Stimulated activated CD8-positive, alpha-beta memory T cell treated with anti-CD3 and anti-CD28 coated beads, Interleukin-7, amount 100 ng/mL, for 48 hours (primary cell): Measurements from ENCODE around the gene METTL4.
"Not testable (repeated sequence)": the region's sequence is repeated elsewhere in the genome, so short reads cannot be mapped to it uniquely, and the experiment has no call there.

Experiments
- DNase-seq, 2 donors: peaks; one replicate each; pipeline ENCODE4 v3.0.0-alpha.2; 2020; ENCODE audit warnings: low read depth in 1 of 2; ENCODE audit errors: extremely low read depth in 1 of 2

The METTL4 gene

DNA sequence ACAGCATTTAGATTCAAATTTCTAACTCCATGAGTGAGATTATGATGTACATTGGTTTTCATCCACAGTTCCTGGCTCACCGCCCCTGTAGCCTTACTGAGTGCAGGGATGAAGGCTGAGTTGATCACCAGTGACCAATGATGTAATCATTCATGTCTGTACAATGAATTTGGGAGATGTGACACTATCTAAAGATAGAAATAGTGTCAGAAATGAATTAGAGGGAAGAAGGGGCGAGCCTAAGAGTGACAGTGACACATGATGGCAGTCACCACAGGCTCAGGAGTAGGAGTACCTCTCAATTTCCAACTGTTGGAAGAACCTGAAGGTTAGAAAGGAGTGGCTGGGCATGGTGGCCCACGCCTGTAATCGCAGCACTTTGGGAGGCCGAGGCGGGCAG is 3.2 kb downstream of the METTL4 start:
- no peak for DNase-seq

DNA sequence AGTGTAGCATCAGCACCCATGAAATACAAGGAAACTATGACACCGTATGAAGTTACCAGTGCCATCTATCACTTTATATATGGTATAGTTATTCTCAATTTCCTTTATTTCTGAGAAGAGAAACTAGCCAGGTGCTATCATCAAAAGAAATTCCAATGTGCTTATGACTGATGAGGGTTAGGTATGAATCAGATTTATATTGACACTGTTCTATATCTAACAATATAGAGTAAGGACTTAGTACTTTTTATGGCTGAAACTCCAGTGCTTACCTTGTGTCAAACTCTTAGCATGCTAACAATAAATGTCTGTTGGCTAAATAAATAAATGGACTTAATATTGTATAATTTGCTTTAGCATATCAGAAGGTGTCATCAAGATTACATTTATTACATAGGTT is 6.9 kb downstream of the METTL4 start:
- no peak for DNase-seq

GRCh38 chr18:2559249-2559648 is 12.1 kb downstream of the METTL4 start:
- no peak for DNase-seq

GRCh38 chr18:2557536-2557935 is 13.8 kb downstream of the METTL4 start:
- DNase-seq = no peak

DNA sequence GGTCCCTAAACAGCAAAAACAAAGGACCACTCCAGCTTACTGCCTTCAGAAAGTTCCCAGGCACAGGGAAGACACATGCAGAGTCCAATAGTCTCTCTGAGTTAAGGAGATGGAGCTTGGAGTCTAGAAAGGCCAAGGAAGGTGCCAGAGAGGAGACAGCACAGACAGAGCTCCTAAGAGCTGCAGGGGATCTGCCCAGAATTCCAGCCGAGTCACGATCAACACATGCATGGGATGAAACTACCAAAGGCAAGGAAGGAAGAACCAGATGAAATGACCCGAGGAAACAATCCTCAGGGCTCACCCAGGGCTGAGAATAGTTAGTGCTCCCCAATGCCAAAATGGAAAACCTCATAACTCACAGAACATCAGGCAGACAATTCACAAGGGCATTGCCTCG is 15.4 kb downstream of the METTL4 start:
- no peak for DNase-seq

- DNase-seq = no peak
These were observed 16.6 kb downstream of the METTL4 start for GRCh38 chr18:2554696-2555095.

- DNase-seq = no peak
These were observed 19.9 kb downstream of the METTL4 start for GRCh38 chr18:2551425-2551824.

DNA sequence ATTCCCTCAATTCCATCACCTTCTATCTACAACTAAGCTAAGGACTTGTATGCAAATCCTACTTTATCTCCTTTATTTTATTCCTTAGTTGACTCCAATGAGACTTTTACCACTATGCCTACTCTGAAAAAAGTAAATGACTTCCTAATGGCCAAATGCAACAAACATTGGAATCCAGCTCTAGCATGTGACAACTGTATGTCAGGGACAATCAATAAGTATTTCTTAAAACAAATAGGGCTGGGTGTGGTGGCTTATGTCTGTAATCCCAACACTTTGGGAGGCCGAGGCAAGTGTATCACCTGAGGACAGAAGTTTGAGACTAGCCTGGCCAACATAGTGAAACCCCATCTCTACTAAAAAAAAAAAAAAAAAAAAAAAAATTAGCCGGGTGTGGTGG is 21.8 kb downstream of the METTL4 start:
- no peak for DNase-seq

GRCh38 chr18:2547477-2548087 is 23.7 kb downstream of the METTL4 start:
- DNase-seq = no peak

GRCh38 chr18:2545155-2545554 is 26.1 kb downstream of the METTL4 start:
- no peak for DNase-seq

DNA sequence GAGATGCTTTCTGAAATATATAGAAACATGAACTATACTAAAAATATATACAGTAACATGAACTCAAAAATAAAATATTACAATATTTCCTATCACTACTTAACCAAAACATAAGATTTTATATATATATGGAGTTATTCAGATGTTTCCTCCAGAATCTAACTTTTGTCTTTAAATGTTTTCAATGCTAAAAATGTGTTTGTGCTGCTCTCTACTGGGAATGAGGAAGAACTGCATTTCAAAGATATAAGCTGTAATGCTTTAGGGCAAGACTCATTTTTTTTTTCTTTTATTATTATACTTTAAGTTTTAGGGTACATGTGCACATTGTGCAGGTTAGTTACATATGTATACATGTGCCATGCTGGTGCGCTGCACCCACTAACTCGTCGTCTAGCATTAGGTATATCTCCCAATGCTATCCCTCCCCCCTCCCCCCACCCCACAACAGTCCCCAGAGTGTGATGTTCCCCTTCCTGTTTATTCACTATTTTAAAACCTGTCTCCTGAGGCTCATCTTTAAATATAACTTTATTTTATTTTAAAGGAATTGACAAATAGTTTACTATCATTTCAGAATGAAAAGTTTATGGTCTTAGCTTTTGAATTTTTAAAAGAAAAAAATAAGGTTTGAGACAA is 29.3 kb downstream of the METTL4 start:
- not testable (repeated sequence) for DNase-seq

DNA sequence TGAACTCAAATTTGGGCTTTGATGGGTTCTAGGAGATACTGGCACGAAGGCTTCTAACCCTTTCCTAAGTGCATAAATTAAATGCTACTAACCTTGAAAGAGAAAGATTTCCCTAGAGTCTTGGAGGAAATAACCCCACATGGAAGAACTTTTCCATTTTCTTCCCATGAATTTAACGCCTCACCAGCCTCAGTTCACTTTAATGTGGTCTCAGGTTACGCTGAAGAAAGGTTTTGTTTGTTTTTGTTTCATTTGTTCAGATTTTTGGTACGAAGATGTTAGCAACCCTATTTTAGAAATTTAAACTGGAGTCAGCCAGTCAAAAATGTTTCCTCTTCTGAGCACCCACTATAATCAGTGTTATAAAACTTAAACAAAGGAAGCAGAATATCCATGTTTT is 30.7 kb downstream of the METTL4 start:
- no peak for DNase-seq

DNA sequence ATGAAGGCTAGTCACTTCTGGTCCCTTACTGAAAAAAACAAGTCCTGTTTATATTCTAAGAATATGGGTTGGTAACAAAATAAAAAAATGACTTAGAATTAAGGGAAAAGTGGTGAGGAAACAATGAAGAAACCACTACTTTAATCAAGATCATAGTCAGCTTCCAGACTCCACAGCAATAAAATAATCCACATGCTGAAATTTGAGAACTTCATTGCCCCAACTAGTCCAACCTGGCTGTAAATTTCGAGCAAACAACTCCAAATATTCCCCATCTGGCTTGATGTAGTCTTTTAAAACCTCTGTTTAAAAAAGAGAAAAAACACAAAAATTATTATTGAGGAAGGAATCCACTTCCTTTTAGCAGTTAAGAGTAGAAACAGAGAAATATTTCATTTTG is 32.5 kb downstream of the METTL4 start:
- no peak for DNase-seq

- no peak for DNase-seq
These were observed 33.1 kb downstream of the METTL4 start for GRCh38 chr18:2538236-2538635.

DNA sequence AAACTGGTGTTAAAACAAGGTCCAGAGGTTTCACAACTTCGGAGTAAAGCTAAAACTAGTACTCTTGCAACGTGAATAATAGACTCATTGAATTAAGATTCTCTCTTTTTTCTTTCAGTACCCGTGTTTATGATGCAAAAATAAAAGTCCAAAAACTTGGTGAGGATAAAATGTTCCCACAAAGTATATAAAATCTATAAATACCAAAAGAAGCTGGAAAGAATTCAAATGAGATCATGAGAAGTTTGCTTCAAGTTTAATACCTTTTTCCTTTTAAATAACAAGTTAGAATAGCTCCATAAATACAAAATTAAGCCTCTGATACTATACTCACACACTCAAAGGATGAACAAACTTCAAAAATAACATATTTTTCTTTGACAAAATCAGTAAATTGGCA is 34.0 kb downstream of the METTL4 start:
- no peak for DNase-seq

DNA sequence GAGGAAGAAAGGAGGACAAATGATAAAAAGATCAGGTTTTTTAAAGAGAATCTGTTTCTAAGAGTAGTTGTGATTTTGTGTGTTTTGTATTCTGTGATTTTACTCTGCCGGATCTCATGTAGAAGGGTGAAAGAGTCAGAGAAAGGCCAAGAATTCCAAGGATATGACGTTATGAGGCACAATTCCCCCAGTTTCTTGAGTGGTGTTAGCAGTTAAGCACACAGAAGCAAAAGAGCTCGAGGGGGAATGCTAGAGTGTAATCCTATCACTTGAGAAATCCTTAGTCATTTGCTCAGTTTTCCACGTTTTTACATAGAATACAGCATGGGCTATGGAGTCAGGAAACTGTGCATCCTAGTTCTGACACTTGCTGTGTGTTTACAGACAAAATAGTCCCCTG is 34.8 kb downstream of the METTL4 start:
- DNase-seq = no peak

DNA sequence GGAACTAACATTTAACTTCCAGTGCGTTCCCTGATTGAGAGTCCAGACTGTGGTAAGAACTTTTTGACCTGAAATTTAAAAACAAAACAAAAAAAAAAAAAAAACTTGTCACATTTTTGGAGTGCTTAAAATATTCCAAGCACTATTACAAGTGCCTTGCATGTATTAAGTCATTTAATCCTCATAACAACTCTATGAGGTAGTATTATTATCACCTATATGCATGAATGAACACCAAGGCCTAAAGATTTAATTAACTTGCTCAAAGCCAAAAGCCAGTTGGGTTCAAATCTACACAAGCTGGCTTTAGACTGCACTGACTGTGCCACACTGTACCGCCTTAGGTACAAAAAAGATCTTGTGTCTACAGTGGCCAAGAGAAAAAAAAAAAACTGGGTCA is 35.2 kb downstream of the METTL4 start:
- no peak for DNase-seq

- no peak for DNase-seq
These were observed 35.8 kb downstream of the METTL4 start for GRCh38 chr18:2535419-2535910.

DNA sequence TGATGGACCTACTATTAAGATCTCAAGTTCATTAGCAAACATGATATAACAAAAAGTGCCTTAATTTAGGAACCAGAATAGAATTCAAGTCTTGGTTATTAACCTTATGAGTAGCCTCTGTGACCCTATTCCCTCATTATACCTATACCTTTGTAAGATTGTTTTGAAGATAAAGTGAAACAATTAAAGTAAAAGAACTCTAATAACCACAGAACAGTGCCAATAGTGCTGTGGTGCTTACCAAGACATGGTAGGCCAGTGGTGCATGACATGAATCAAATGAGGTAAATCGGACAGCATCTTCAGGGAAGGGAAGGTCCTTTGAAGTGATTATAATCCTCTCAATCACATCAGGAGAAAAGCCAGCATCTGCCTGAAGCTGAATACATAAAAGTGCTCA is 36.4 kb downstream of the METTL4 start:
- no peak for DNase-seq

- DNase-seq = no peak
These were observed 38.5 kb downstream of the METTL4 start for GRCh38 chr18:2532797-2533196.

- no peak for DNase-seq
These were observed 39.6 kb downstream of the METTL4 start for GRCh38 chr18:2531751-2532150.

- DNase-seq = no peak
These were observed 42.2 kb downstream of the METTL4 start for GRCh38 chr18:2529154-2529553.

GRCh38 chr18:2526329-2526728 is 45.0 kb downstream of the METTL4 start:
- no peak for DNase-seq
